ENCODE data around the gene TTYH1.
A peak's percentile ranks its signal among the peaks of the same experiment; 100 is the strongest.

The TTYH1 gene

GRCh38 chr19:54481326-54481930 lies 66.2 kb downstream of the TTYH1 start:
- ATAC-seq (no peak), DNase-seq (peak; percentile 49)

DNA sequence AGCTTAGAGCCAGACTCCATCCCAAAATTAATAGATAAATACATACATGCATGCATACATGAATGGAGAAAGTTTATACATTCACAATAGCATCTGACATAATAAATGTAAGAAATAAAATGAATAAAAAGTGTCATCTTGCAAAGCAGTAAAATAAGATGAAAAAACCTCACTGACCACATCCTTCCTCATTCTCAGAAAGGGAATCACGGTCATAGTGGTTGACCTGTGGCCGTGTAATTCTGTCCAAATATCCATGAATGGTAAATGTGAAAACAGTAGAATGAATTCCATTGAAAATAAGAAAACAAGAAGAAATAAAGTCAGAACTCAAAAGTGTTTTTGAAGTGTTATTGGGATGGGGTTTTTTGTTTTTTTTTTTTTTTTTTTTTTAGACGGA lies 67.6 kb downstream of the TTYH1 start:
- ATAC-seq, result no peak
- no peak for DNase-seq

DNA sequence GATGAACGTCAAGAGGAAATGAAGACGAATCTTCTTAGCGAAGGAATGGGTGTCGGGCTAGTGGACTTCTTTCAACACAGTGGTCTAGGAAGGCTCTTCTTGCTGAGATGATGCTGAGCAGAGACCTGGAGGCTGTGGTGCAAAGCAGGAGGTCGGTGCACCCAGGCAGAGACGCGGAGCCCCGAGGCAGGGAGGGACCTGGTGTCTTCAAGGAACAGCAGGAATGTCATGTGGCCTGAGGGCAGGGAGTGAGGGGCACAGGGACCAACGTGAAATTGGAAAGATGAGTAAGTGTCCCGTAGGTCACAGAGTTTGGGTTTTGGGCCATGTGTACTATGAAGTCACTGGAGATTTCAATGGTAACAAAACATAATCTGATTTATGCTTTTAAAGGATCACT lies 69.2 kb downstream of the TTYH1 start:
- ATAC-seq (no peak), DNase-seq (no peak)

DNA sequence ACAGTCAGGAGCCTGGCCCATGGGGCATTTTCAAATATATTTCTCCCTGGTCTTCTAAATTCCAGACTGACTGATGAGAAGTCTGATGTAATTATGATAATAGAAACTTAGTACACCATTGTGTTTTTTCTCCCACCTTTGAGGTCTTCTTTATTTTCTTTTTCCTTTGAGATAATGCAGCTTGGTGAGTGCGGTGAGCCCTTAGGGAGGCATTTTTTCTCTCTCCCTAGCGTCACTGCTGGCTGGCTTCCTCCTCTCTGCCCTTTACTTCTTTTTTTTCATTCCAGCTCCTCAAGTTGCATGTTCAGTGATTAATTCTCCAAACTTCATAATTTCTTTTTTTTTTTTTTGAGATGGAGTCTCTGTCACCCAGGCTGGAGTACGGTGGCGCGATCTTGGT lies 70.6 kb downstream of the TTYH1 start:
- DNase-seq (no peak), ATAC-seq (no peak)
